ENCODE data around the gene TMEM129.

GRCh38 chr4:1667273-1667672 lies 53.9 kb downstream of the TMEM129 start:
- TF ChIP-seq CTCF (IDR thresholded peaks at IDR 0.05) = no peak
- TF ChIP-seq POLR2A (IDR thresholded peaks at IDR 0.05) = no peak
- TF ChIP-seq POLR2AphosphoS5 (IDR thresholded peaks at IDR 0.05) = no peak
